Aorta (tissue), 5 donors: Measurements from ENCODE around the gene COL8A1. TPM values are rescaled to one million over a fixed set of nuclear protein-coding genes. Genes with fewer than 3 reads are reported as not detected.
A peak's percentile ranks its signal among the peaks of the same experiment; 100 is the strongest.
"Not testable (repeated sequence)": the region's sequence is repeated elsewhere in the genome, so short reads cannot be mapped to it uniquely, and the experiment has no call there.

ENCODE experiments used
- ATAC-seq: fragments of 200-7000 bp; cut with Tn5 transposase; one replicate; pipeline ENCODE4 v1.9.1; 2022; ENCODE audit warnings: moderate library complexity; ENCODE audit not compliant: low FRiP score
- DNase-seq, 2 donors: peaks; one replicate each; pipeline ENCODE4 v3.0.0-alpha.2; 2020
- H3K27ac ChIP-seq, 2 donors: one replicate each; pipeline ENCODE4 v1.5.1; 2013; ENCODE audit warnings: low read length in 2 of 2, mild to moderate bottlenecking in 2 of 2, moderate library complexity in 2 of 2, control low read depth in 1 of 2, inconsistent platforms in 1 of 2, low read depth in 1 of 2
- H3K27me3 ChIP-seq, 2 donors: one replicate each; pipeline ENCODE4 v1.6.1; 2013; ENCODE audit warnings: control low read depth in 1 of 2, low read length in 1 of 2, mild to moderate bottlenecking in 1 of 2, moderate library complexity in 1 of 2; ENCODE audit not compliant: insufficient read depth in 2 of 2, control insufficient read depth in 1 of 2
- H3K36me3 ChIP-seq, 2 donors: one replicate each; pipeline ENCODE4 v1.6.1; 2013; ENCODE audit warnings: control low read depth in 1 of 2, low read length in 1 of 2, mild to moderate bottlenecking in 1 of 2; ENCODE audit not compliant: insufficient read depth in 2 of 2, control insufficient read depth in 1 of 2
- H3K4me1 ChIP-seq, 2 donors: one replicate each; pipeline ENCODE4 v1.6.1; 2013; ENCODE audit warnings: low read length in 2 of 2, control low read depth in 1 of 2, mild to moderate bottlenecking in 1 of 2, moderate library complexity in 1 of 2; ENCODE audit not compliant: insufficient read depth in 2 of 2, control insufficient read depth in 1 of 2
- H3K4me3 ChIP-seq, 2 donors: one replicate each; pipeline ENCODE4 v1.5.1; 2013; ENCODE audit warnings: low read length in 2 of 2, control low read depth in 1 of 2, mild to moderate bottlenecking in 1 of 2
- H3K9me3 ChIP-seq: one replicate; pipeline ENCODE4 v1.6.1; 2013; ENCODE audit warnings: mild to moderate bottlenecking, low read length; ENCODE audit not compliant: control insufficient read depth
- WGBS, 2 donors: extraction: QIAGEN DNeasy Blood & Tissue Kit; methylation state at CpG; one replicate each; pipeline ENCODE4 v1.1.7; 2013; 5-methylcytosine and 5-hydroxymethylcytosine counted together
- intact Hi-C, 2 donors: fragments of 100-400 bp; cut with DNase I; formaldehyde crosslinking; loops; one replicate each; pipeline versions ENCODE4 v1.14.2 to v1.15.0; 2022
- polyA plus RNA-seq, 2 donors: library from polyadenylated mRNA; stranded (reverse); fragments of 200-250 nt; gene quantifications; one replicate each; pipeline ENCODE4 v1.2.3, GENCODE V29; 2013
- total RNA-seq, 2 donors: library from RNA; stranded (reverse); fragmentation: NEBNext Ultra II Directional; extraction: Animal tissue kit (Norgen Biotek cat#: 25700); gene quantifications; one replicate each; pipeline ENCODE4 v1.2.1, GENCODE V29; 2021
- donor health status: healthy with polysubstance abuse.
- donor health status: Bipolar disorder and iron deficiency.
- donor health status: DM: no; HTN: no; CAD: no.
- donor health status: DM: no; HTN: no; CAD: no.
- donor health status: DM: yes; HTN: yes; CAD: no.

The COL8A1 gene
- total and polyA plus RNA-seq, 4 donors = 208 to 514 (median 270) TPM

DNA sequence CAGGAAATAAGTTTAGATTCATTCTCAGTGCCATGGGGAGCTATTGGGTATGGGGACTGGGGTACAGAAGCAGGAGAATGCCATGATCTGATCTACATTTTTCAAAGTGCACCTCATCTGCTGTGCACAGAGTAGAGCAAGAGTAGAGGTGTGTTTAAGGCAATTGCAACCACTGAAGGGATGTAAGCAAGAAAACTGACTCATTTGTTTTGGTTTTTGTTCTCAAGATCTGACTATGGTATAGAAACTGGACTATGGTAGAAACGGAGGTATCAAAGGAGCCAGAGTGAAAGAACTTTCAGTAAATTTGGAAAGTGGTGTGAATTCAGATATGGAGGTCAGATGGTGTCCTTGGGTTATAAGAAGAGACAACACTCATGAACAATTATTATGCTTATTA is 93.1 kb downstream of the COL8A1 start:
- WGBS, 2 donors = 84 to 87% methylated on average over 1 of the region's 1 CpG

DNA sequence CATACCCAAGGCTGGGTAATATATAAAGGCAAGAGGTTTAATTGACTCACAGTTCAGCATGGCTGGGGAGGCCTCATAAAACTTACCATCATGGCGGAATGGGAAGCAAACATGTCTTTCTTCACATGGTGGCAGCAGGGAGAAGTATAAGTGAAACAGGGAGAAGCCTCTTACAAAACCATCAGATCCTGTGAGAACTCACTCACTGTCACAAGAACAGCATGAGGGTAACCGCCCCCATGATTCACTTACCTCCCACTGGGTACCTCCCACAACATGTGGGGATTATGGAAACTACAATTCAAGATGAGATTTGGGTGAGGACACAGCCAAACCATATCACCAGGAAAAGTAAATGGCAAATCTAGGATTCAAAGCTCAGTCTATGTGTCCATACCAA is 102.0 kb downstream of the COL8A1 start:
- H3K4me1 ChIP-seq, H3K27ac ChIP-seq, H3K36me3 ChIP-seq, H3K9me3 ChIP-seq, intact Hi-C loops, H3K27me3 ChIP-seq, DNase-seq, H3K4me3 ChIP-seq, ATAC-seq: not testable (repeated sequence)
- WGBS, 2 donors = 93 to 96% methylated on average over 2 of the region's 2 CpGs

More for the DNA sequence above, 93.1 kb downstream of the COL8A1 start:
- ATAC-seq (no peak), DNase-seq (no peak)
- no peaks in the 10 kb centered on the region for H3K27me3 ChIP-seq
- intact Hi-C loops = no loop called here
- H3K4me1 ChIP-seq = no peaks in the 10 kb centered on the region
- no peak overlapping the region for H3K27ac ChIP-seq
- no peak overlapping the region for H3K4me3 ChIP-seq
- H3K36me3 ChIP-seq = no peaks in the 10 kb centered on the region
- no peaks in the 10 kb centered on the region for H3K9me3 ChIP-seq

DNA sequence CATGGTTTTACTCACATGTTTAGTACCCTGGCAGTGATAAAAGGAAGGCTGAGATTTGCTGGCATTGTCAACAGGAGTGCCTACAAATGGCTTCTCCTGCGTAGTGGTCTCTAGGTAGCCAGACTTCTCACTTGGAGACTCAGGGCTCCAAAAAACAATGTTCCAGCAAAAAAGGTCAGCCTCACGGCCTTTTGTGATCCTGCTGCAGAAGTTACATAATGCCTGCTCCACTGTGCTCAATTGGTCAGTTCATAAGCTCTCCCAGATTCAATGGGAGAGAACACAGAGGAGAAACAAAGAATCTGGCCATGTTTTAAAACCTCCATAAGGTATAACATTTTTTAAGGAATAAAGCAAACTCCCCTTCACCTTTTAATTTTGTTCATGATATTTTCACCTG is 103.2 kb downstream of the COL8A1 start:
- DNase-seq = no peak
- no peaks in the 10 kb centered on the region for H3K9me3 ChIP-seq
- H3K27ac ChIP-seq = no peak overlapping the region
- no peaks in the 10 kb centered on the region for H3K27me3 ChIP-seq
- WGBS, 2 donors = 79 to 86% methylated on average over 2 of the region's 2 CpGs
- no peaks in the 10 kb centered on the region for H3K4me1 ChIP-seq
- intact Hi-C loops = no loop called here
- H3K36me3 ChIP-seq = peaks cover 0 to 3% of the 10 kb centered on the region in 2 donors
- no peak overlapping the region for H3K4me3 ChIP-seq
- no peak for ATAC-seq

DNA sequence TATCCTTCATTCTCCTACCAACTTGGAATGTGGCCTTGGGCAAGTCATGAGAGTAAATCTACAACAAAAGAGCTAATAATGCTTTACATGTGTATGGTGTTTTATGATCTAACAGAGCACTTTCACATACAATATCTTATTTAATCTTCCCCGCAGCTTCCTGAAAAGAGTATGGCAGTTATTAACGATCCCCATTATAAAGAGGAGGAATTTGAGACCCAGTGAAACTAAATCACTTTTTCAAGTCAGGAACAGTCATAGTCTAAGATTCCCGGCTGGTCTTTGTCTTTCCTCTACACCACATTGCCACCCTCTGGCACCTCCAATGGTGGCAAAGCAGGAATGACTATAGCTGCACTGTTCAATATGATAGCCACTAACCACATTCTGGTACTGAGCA is 109.5 kb downstream of the COL8A1 start:
- peak; percentile 70 for ATAC-seq
- intact Hi-C loops = loop anchor here in 1 of 2 donors (5.0 kb wide), 1 partner anchor 106 kb away; no protein-coding TSS in a partner anchor
- Histone ChIP-seq H3K4me3 (no peak overlapping the region), H3K4me1 (peaks cover 2 to 3% of the 10 kb centered on the region in 2 donors), H3K9me3 (no peaks in the 10 kb centered on the region), H3K27me3 (no peaks in the 10 kb centered on the region), H3K27ac (no peak overlapping the region), H3K36me3 (peaks cover 3 to 5% of the 10 kb centered on the region in 2 donors)
- no peak for DNase-seq
- WGBS, 2 donors = 50 to 51% methylated on average over 3 of the region's 3 CpGs

DNA sequence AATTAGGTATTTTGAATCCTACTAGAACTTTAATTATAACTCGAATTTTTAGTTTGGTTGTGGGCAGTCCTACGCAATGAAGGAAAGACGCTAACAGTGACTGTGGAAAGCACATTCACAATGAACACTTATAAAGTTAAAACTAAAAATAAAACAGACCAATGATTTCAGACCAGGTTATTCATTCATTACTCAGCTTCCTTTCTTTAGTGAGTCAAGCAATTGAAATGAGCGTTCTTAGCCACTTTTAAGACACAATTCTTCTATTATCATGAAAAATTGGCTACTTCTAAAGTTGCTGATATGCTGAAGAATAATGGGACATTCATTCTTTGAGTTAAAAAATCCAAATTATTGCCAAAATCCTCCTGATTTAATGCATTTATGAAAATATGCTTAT is 113.3 kb downstream of the COL8A1 start:
- 15 to 16% methylated on average over 4 of the region's 4 CpGs for WGBS, 2 donors
- no peak for ATAC-seq
- DNase-seq = no peak
- Histone ChIP-seq H3K4me1 (peaks cover 2 to 6% of the 10 kb centered on the region in 2 donors), H3K9me3 (no peaks in the 10 kb centered on the region), H3K27me3 (no peaks in the 10 kb centered on the region), H3K27ac (no peak overlapping the region), H3K36me3 (peaks cover 0 to 5% of the 10 kb centered on the region in 2 donors), H3K4me3 (no peak overlapping the region)
- intact Hi-C loops = loop anchor here (5.0 to 10.0 kb wide), 3 partner anchors 109 to 517 kb away; no protein-coding TSS in a partner anchor

DNA sequence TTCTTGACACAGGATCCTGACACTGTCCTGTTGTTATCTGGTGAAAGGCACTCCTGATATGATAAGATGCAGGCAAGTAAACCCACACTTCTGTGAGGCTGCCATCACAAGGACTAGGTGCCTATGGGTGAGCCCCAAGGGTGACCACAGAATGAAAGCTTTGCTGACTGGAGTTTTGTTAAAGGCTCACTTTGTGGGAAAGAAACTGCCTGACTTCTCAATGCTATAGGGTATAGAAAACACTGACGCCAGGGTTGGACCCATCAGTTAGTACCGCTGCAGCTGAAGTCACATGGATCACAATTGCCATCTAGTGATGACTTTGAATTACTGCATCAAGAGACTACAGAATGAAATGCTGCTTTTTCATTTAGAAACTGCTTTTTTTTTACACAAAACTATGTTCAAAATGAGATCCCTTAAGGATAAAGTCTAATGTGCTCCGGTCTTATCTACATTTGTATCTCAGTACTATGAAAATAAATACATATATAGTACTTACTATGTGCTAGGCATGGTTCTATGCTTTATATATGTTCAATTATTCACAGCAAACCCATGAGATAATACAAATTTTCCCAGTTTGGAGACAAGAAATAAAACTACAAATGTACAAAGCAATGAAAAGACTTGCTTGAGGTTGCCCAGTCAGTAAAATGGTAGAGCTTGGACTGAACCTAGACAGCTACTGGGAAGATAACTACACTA is 115.0 kb downstream of the COL8A1 start:
- no peaks in the 10 kb centered on the region for H3K9me3 ChIP-seq
- H3K4me1 ChIP-seq = peaks cover 1 to 9% of the 10 kb centered on the region in 2 donors
- 0 to 1% methylated on average over 3 of the region's 3 CpGs for WGBS, 2 donors
- H3K27ac ChIP-seq = peak overlapping the region in 1 of 2 donors; percentile 67
- no peaks in the 10 kb centered on the region for H3K36me3 ChIP-seq
- no peak overlapping the region for H3K4me3 ChIP-seq
- DNase-seq (no peak), ATAC-seq (peak; percentile 75)
- intact Hi-C loops = loop anchor here (5.0 to 10.0 kb wide), 3 partner anchors 111 to 519 kb away; no protein-coding TSS in a partner anchor
- no peaks in the 10 kb centered on the region for H3K27me3 ChIP-seq

DNA sequence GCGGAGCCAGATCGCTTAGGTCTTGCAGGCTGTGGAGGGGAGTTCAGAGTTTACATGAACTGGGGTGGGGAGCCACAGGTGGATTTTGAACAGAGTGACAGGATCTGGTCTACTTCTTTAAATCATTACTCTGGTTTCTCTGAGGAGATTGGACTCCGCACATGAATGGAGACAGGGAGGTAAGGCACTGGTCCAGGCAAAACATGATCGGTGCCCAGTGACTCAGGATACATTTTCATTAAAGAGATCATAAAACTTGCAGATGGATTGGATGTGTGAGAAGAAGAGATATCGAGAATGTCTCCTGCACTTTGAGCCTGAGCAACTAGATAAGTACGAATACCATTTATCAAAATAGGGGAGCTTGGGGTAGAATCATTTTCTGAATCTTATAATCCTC is 117.4 kb downstream of the COL8A1 start:
- intact Hi-C loops = loop anchor here (5.0 to 10.0 kb wide), 4 partner anchors 251 to 744 kb away; no protein-coding TSS in a partner anchor
- peak overlapping the region in 1 of 2 donors; percentile 20 for H3K27ac ChIP-seq
- no peak for ATAC-seq

DNA sequence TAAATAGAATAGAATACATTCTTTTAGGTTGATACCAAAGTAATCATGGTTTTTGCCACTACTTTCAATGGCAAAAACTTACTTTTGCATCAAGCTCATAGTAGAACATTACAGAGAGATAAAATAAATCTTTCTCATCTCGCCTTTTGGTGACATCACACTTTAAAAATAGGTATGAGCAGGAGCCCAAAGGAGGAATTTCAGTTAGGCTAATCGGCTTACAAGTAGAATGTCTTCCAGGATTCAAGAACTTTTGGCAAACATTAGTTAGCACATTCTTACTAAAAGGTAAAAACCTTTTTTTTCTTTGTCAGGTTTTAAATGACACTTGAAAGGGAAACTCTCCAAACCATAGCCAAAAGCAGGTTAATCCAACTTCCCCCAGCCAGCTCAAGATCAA is 119.6 kb downstream of the COL8A1 start:
- no peak overlapping the region for H3K4me3 ChIP-seq
- H3K27me3 ChIP-seq = no peaks in the 10 kb centered on the region
- H3K27ac ChIP-seq = no peak overlapping the region
- peaks cover 0 to 2% of the 10 kb centered on the region in 2 donors for H3K36me3 ChIP-seq
- H3K4me1 ChIP-seq = peaks cover 2 to 20% of the 10 kb centered on the region in 2 donors
- DNase-seq (no peak), ATAC-seq (no peak)
- 18 to 25% methylated on average over 2 of the region's 2 CpGs for WGBS, 2 donors
- no peaks in the 10 kb centered on the region for H3K9me3 ChIP-seq
- intact Hi-C loops = loop anchor here (5.0 to 10.0 kb wide), 4 partner anchors 253 to 746 kb away; no protein-coding TSS in a partner anchor

More for the DNA sequence above, 117.4 kb downstream of the COL8A1 start:
- no peak overlapping the region for H3K4me3 ChIP-seq
- WGBS, 2 donors = 66% methylated on average over 6 of the region's 6 CpGs
- H3K9me3 ChIP-seq = no peaks in the 10 kb centered on the region
- peaks cover 2 to 20% of the 10 kb centered on the region in 2 donors for H3K4me1 ChIP-seq
- DNase-seq = no peak
- H3K36me3 ChIP-seq = peaks cover 0 to 2% of the 10 kb centered on the region in 2 donors
- H3K27me3 ChIP-seq = no peaks in the 10 kb centered on the region
